Measurements from ENCODE around the gene VIL1. TPM values are rescaled to one million over a fixed set of nuclear protein-coding genes. Genes with fewer than 3 reads are reported as not detected.

VIL1 gene
- total and polyA plus RNA-seq, 2 of the 13 experiments (the other 11 are each of a cell fraction or from before 2014, with no cell fraction given), result 287 to 301 TPM

- TF ChIP-seq ZNF720 (CRISPR knock-in tag; IDR thresholded peaks at IDR 0.05) (no peak), FOXM1 (CRISPR knock-in tag; IDR thresholded peaks at IDR 0.05) (no peak), SIN3B (IDR thresholded peaks at IDR 0.05; ENCODE audit: low read length) (no peak), ZNF704 (CRISPR knock-in tag; IDR thresholded peaks at IDR 0.05; ENCODE audit: borderline replicate concordance) (no peak), ARNT (IDR thresholded peaks at IDR 0.05) (no peak), ELF4 (CRISPR knock-in tag; IDR thresholded peaks at IDR 0.05; ENCODE audit: borderline replicate concordance) (no peak), ZFP82 (CRISPR knock-in tag; IDR thresholded peaks at IDR 0.05; ENCODE audit: borderline replicate concordance) (no peak), FOXA1 (IDR thresholded peaks at IDR 0.05) (no peak), FOXA1 (CRISPR knock-in tag; IDR thresholded peaks at IDR 0.05) (no peak), FOXJ3 (CRISPR knock-in tag; IDR thresholded peaks at IDR 0.05; ENCODE audit: borderline replicate concordance) (peak; percentile 48; the same call in 1 of the 2 replicates), MYC (CRISPR knock-in tag; IDR thresholded peaks at IDR 0.05; ENCODE audit: borderline replicate concordance) (peak; percentile 95), ZNF432 (CRISPR knock-in tag; IDR thresholded peaks at IDR 0.05; ENCODE audit: borderline replicate concordance) (no peak), MIXL1 (CRISPR knock-in tag; IDR thresholded peaks at IDR 0.05) (peak; percentile 47), SYNCRIP (IDR thresholded peaks at IDR 0.05; ENCODE audit: insufficient read depth, low read depth, low read length) (no peak)
- TF ChIP-seq, protein P1, sequence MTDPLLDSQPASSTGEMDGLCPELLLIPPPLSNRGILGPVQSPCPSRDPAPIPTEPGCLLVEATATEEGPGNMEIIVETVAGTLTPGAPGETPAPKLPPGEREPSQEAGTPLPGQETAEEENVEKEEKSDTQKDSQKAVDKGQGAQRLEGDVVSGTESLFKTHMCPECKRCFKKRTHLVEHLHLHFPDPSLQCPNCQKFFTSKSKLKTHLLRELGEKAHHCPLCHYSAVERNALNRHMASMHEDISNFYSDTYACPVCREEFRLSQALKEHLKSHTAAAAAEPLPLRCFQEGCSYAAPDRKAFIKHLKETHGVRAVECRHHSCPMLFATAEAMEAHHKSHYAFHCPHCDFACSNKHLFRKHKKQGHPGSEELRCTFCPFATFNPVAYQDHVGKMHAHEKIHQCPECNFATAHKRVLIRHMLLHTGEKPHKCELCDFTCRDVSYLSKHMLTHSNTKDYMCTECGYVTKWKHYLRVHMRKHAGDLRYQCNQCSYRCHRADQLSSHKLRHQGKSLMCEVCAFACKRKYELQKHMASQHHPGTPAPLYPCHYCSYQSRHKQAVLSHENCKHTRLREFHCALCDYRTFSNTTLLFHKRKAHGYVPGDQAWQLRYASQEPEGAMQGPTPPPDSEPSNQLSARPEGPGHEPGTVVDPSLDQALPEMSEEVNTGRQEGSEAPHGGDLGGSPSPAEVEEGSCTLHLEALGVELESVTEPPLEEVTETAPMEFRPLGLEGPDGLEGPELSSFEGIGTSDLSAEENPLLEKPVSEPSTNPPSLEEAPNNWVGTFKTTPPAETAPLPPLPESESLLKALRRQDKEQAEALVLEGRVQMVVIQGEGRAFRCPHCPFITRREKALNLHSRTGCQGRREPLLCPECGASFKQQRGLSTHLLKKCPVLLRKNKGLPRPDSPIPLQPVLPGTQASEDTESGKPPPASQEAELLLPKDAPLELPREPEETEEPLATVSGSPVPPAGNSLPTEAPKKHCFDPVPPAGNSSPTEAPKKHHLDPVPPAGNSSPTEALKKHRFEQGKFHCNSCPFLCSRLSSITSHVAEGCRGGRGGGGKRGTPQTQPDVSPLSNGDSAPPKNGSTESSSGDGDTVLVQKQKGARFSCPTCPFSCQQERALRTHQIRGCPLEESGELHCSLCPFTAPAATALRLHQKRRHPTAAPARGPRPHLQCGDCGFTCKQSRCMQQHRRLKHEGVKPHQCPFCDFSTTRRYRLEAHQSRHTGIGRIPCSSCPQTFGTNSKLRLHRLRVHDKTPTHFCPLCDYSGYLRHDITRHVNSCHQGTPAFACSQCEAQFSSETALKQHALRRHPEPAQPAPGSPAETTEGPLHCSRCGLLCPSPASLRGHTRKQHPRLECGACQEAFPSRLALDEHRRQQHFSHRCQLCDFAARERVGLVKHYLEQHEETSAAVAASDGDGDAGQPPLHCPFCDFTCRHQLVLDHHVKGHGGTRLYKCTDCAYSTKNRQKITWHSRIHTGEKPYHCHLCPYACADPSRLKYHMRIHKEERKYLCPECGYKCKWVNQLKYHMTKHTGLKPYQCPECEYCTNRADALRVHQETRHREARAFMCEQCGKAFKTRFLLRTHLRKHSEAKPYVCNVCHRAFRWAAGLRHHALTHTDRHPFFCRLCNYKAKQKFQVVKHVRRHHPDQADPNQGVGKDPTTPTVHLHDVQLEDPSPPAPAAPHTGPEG (CRISPR knock-in tag; IDR thresholded peaks at IDR 0.05), result peak; percentile 55; the same call in 1 of the 2 replicates
- TF ChIP-seq, protein P2, sequence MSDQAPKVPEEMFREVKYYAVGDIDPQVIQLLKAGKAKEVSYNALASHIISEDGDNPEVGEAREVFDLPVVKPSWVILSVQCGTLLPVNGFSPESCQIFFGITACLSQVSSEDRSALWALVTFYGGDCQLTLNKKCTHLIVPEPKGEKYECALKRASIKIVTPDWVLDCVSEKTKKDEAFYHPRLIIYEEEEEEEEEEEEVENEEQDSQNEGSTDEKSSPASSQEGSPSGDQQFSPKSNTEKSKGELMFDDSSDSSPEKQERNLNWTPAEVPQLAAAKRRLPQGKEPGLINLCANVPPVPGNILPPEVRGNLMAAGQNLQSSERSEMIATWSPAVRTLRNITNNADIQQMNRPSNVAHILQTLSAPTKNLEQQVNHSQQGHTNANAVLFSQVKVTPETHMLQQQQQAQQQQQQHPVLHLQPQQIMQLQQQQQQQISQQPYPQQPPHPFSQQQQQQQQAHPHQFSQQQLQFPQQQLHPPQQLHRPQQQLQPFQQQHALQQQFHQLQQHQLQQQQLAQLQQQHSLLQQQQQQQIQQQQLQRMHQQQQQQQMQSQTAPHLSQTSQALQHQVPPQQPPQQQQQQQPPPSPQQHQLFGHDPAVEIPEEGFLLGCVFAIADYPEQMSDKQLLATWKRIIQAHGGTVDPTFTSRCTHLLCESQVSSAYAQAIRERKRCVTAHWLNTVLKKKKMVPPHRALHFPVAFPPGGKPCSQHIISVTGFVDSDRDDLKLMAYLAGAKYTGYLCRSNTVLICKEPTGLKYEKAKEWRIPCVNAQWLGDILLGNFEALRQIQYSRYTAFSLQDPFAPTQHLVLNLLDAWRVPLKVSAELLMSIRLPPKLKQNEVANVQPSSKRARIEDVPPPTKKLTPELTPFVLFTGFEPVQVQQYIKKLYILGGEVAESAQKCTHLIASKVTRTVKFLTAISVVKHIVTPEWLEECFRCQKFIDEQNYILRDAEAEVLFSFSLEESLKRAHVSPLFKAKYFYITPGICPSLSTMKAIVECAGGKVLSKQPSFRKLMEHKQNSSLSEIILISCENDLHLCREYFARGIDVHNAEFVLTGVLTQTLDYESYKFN (CRISPR knock-in tag; conservative IDR thresholded peaks at IDR 0.05), result peak; percentile 88
- TF ChIP-seq, protein P3, sequence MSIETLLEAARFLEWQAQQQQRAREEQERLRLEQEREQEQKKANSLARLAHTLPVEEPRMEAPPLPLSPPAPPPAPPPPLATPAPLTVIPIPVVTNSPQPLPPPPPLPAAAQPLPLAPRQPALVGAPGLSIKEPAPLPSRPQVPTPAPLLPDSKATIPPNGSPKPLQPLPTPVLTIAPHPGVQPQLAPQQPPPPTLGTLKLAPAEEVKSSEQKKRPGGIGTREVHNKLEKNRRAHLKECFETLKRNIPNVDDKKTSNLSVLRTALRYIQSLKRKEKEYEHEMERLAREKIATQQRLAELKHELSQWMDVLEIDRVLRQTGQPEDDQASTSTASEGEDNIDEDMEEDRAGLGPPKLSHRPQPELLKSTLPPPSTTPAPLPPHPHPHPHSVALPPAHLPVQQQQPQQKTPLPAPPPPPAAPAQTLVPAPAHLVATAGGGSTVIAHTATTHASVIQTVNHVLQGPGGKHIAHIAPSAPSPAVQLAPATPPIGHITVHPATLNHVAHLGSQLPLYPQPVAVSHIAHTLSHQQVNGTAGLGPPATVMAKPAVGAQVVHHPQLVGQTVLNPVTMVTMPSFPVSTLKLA (IDR thresholded peaks at IDR 0.05), result no peak
These were observed 21.0 kb upstream of the VIL1 start (continued) for GRCh38 chr2:218397820-218398436.

Measured in HepG2 (cell line).